Measurements from ENCODE around the gene RERE.

RERE gene

DNA sequence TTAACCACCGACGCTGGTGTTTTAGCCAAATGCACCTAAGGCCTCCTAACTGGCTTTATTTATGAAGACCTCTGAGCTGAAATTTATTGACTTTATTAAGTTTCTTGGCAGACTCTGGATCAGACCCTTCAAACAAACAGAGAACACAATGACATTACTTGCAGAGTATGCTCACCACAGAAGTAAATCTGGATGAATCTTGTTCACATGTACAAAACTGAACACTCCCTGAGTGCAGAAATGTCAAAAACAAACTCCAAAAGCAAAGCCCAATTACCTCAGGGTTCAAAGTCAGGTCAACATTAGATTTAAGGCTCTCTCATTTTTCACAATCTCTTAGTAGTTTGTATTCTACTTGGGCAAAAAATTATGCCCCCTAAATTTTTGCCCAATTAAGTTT, 280.9 kb downstream of the RERE start:
- H3K9me3 ChIP-seq (ENCODE audit: control insufficient read depth in 2 of 2, low read length in 2 of 2): no peaks in the 10 kb centered on the region
- no peaks in the 10 kb centered on the region for H3K27me3 ChIP-seq (ENCODE audit: control insufficient read depth in 2 of 2, insufficient read depth in 2 of 2, low read length in 2 of 2)
- no peak overlapping the region for H3K4me3 ChIP-seq (ENCODE audit: low read length in 2 of 2)
- no peak overlapping the region for H3K27ac ChIP-seq (ENCODE audit: low read depth in 2 of 2, low read length in 2 of 2)
- no peaks in the 10 kb centered on the region for H3K36me3 ChIP-seq (ENCODE audit: control insufficient read depth in 2 of 2, insufficient read depth in 2 of 2, low read length in 2 of 2)
- H3K4me1 ChIP-seq (ENCODE audit: control insufficient read depth in 2 of 2, insufficient read depth in 2 of 2, low read length in 2 of 2): peaks cover 0 to 6% of the 10 kb centered on the region in 2 donors
- no peak overlapping the region for H3K9ac ChIP-seq (ENCODE audit: low read depth in 1 of 2, low read length in 2 of 2)

DNA sequence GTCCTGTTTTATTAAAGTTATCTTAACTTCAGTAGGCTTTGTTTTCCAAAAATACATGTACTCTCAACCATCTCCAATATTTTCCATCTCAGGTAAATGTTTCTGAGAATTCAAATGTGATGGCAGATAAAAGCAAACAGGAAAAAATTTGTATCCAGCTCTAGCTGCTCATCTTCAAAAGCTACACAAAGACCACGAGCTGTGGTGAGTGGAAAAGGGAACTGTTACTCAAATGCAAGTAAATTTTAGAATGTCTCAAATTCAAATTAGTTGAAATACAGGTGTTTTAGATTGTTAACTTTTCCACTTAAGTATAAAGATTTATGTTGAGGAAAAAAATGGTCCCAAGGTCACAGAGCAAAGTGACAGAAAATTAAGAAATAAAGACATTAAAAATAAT, 283.5 kb downstream of the RERE start:
- Histone ChIP-seq H3K9ac (ENCODE audit: low read depth in 1 of 2, low read length in 2 of 2) (no peak overlapping the region), H3K27ac (ENCODE audit: low read depth in 2 of 2, low read length in 2 of 2) (no peak overlapping the region), H3K27me3 (ENCODE audit: control insufficient read depth in 2 of 2, insufficient read depth in 2 of 2, low read length in 2 of 2) (no peaks in the 10 kb centered on the region), H3K9me3 (ENCODE audit: control insufficient read depth in 2 of 2, low read length in 2 of 2) (no peaks in the 10 kb centered on the region), H3K4me1 (ENCODE audit: control insufficient read depth in 2 of 2, insufficient read depth in 2 of 2, low read length in 2 of 2) (peaks cover 0 to 6% of the 10 kb centered on the region in 2 donors), H3K36me3 (ENCODE audit: control insufficient read depth in 2 of 2, insufficient read depth in 2 of 2, low read length in 2 of 2) (no peaks in the 10 kb centered on the region), H3K4me3 (ENCODE audit: low read length in 2 of 2) (no peak overlapping the region)

- H3K36me3 ChIP-seq (ENCODE audit: control insufficient read depth in 2 of 2, insufficient read depth in 2 of 2, low read length in 2 of 2): no peaks in the 10 kb centered on the region
- no peak overlapping the region for H3K9ac ChIP-seq (ENCODE audit: low read depth in 1 of 2, low read length in 2 of 2)
- peaks cover 0 to 6% of the 10 kb centered on the region in 2 donors for H3K4me1 ChIP-seq (ENCODE audit: control insufficient read depth in 2 of 2, insufficient read depth in 2 of 2, low read length in 2 of 2)
Measured at GRCh38 chr1:8533124-8533523, 284.3 kb downstream of the RERE start.

GRCh38 chr1:8529901-8530300, 287.5 kb downstream of the RERE start:
- Histone ChIP-seq H3K9me3 (ENCODE audit: control insufficient read depth in 2 of 2, low read length in 2 of 2) (no peaks in the 10 kb centered on the region), H3K4me3 (ENCODE audit: low read length in 2 of 2) (no peak overlapping the region), H3K27me3 (ENCODE audit: control insufficient read depth in 2 of 2, insufficient read depth in 2 of 2, low read length in 2 of 2) (no peaks in the 10 kb centered on the region), H3K36me3 (ENCODE audit: control insufficient read depth in 2 of 2, insufficient read depth in 2 of 2, low read length in 2 of 2) (no peaks in the 10 kb centered on the region), H3K27ac (ENCODE audit: low read depth in 2 of 2, low read length in 2 of 2) (no peak overlapping the region), H3K4me1 (ENCODE audit: control insufficient read depth in 2 of 2, insufficient read depth in 2 of 2, low read length in 2 of 2) (peaks cover 0 to 16% of the 10 kb centered on the region in 2 donors), H3K9ac (ENCODE audit: low read depth in 1 of 2, low read length in 2 of 2) (no peak overlapping the region)

More at GRCh38 chr1:8533124-8533523, 284.3 kb downstream of the RERE start:
- Histone ChIP-seq H3K27me3 (ENCODE audit: control insufficient read depth in 2 of 2, insufficient read depth in 2 of 2, low read length in 2 of 2) (no peaks in the 10 kb centered on the region), H3K27ac (ENCODE audit: low read depth in 2 of 2, low read length in 2 of 2) (no peak overlapping the region), H3K9me3 (ENCODE audit: control insufficient read depth in 2 of 2, low read length in 2 of 2) (no peaks in the 10 kb centered on the region), H3K4me3 (ENCODE audit: low read length in 2 of 2) (no peak overlapping the region)

- Histone ChIP-seq H3K9ac (ENCODE audit: low read depth in 1 of 2, low read length in 2 of 2) (no peak overlapping the region), H3K4me3 (ENCODE audit: low read length in 2 of 2) (no peak overlapping the region), H3K27ac (ENCODE audit: low read depth in 2 of 2, low read length in 2 of 2) (no peak overlapping the region), H3K36me3 (ENCODE audit: control insufficient read depth in 2 of 2, insufficient read depth in 2 of 2, low read length in 2 of 2) (no peaks in the 10 kb centered on the region), H3K4me1 (ENCODE audit: control insufficient read depth in 2 of 2, insufficient read depth in 2 of 2, low read length in 2 of 2) (peaks cover 7 to 15% of the 10 kb centered on the region in 2 donors), H3K27me3 (ENCODE audit: control insufficient read depth in 2 of 2, insufficient read depth in 2 of 2, low read length in 2 of 2) (no peaks in the 10 kb centered on the region), H3K9me3 (ENCODE audit: control insufficient read depth in 2 of 2, low read length in 2 of 2) (no peaks in the 10 kb centered on the region)
Measured at GRCh38 chr1:8527941-8528340, 289.5 kb downstream of the RERE start.

- H3K4me1 ChIP-seq (ENCODE audit: control insufficient read depth in 2 of 2, insufficient read depth in 2 of 2, low read length in 2 of 2): peaks cover 7 to 14% of the 10 kb centered on the region in 2 donors
- H3K9me3 ChIP-seq (ENCODE audit: control insufficient read depth in 2 of 2, low read length in 2 of 2): no peaks in the 10 kb centered on the region
- H3K4me3 ChIP-seq (ENCODE audit: low read length in 2 of 2): peak overlapping the region; percentile 66 to 82
- peak overlapping the region; percentile 75 to 80 for H3K27ac ChIP-seq (ENCODE audit: low read depth in 2 of 2, low read length in 2 of 2)
- H3K36me3 ChIP-seq (ENCODE audit: control insufficient read depth in 2 of 2, insufficient read depth in 2 of 2, low read length in 2 of 2): no peaks in the 10 kb centered on the region
- H3K27me3 ChIP-seq (ENCODE audit: control insufficient read depth in 2 of 2, insufficient read depth in 2 of 2, low read length in 2 of 2): no peaks in the 10 kb centered on the region
- peak overlapping the region; percentile 68 to 69 for H3K9ac ChIP-seq (ENCODE audit: low read depth in 1 of 2, low read length in 2 of 2)
Measured at GRCh38 chr1:8525558-8526275, 291.7 kb downstream of the RERE start.

GRCh38 chr1:8525216-8525557, 292.3 kb downstream of the RERE start:
- Histone ChIP-seq H3K9me3 (ENCODE audit: control insufficient read depth in 2 of 2, low read length in 2 of 2) (no peaks in the 10 kb centered on the region), H3K27me3 (ENCODE audit: control insufficient read depth in 2 of 2, insufficient read depth in 2 of 2, low read length in 2 of 2) (no peaks in the 10 kb centered on the region), H3K36me3 (ENCODE audit: control insufficient read depth in 2 of 2, insufficient read depth in 2 of 2, low read length in 2 of 2) (no peaks in the 10 kb centered on the region), H3K27ac (ENCODE audit: low read depth in 2 of 2, low read length in 2 of 2) (peak overlapping the region; percentile 75 to 80), H3K9ac (ENCODE audit: low read depth in 1 of 2, low read length in 2 of 2) (peak overlapping the region; percentile 68 to 69), H3K4me1 (ENCODE audit: control insufficient read depth in 2 of 2, insufficient read depth in 2 of 2, low read length in 2 of 2) (peaks cover 7 to 14% of the 10 kb centered on the region in 2 donors), H3K4me3 (ENCODE audit: low read length in 2 of 2) (peak overlapping the region; percentile 66 to 82)

- peaks cover 7 to 14% of the 10 kb centered on the region in 2 donors for H3K4me1 ChIP-seq (ENCODE audit: control insufficient read depth in 2 of 2, insufficient read depth in 2 of 2, low read length in 2 of 2)
Measured at GRCh38 chr1:8524627-8525157, 292.7 kb downstream of the RERE start.

DNA sequence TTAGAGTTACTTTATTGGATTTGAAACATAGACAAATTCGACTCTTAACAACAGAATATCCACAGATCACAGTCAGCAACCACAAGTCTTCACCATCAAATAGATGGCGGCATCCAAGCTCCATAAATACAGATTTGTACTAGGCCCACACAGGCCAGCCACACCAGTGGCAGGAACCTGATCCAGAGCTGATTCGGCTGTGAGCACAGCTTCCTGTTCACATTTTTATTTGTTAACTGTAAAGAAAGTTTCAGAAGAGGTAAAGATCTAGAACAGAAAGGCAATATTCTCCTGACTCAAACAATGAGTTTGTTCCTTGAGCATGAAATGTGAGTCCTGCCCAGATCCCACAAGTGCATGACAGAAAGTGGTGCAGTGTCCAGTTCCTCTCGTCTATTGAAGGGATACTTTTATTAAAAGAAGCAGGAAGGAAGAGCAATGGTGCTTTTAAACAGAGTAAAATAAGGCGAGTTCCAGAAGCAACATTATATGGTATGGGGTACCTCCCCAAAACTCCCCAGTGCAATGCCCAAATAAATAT, 293.7 kb downstream of the RERE start:
- Histone ChIP-seq H3K4me1 (ENCODE audit: control insufficient read depth in 2 of 2, insufficient read depth in 2 of 2, low read length in 2 of 2) (peaks cover 7 to 14% of the 10 kb centered on the region in 2 donors), H3K27ac (ENCODE audit: low read depth in 2 of 2, low read length in 2 of 2) (no peak overlapping the region), H3K27me3 (ENCODE audit: control insufficient read depth in 2 of 2, insufficient read depth in 2 of 2, low read length in 2 of 2) (no peaks in the 10 kb centered on the region), H3K36me3 (ENCODE audit: control insufficient read depth in 2 of 2, insufficient read depth in 2 of 2, low read length in 2 of 2) (no peaks in the 10 kb centered on the region), H3K4me3 (ENCODE audit: low read length in 2 of 2) (no peak overlapping the region), H3K9me3 (ENCODE audit: control insufficient read depth in 2 of 2, low read length in 2 of 2) (no peaks in the 10 kb centered on the region), H3K9ac (ENCODE audit: low read depth in 1 of 2, low read length in 2 of 2) (no peak overlapping the region)

More at GRCh38 chr1:8524627-8525157, 292.7 kb downstream of the RERE start:
- H3K27me3 ChIP-seq (ENCODE audit: control insufficient read depth in 2 of 2, insufficient read depth in 2 of 2, low read length in 2 of 2): no peaks in the 10 kb centered on the region
- no peaks in the 10 kb centered on the region for H3K9me3 ChIP-seq (ENCODE audit: control insufficient read depth in 2 of 2, low read length in 2 of 2)
- H3K36me3 ChIP-seq (ENCODE audit: control insufficient read depth in 2 of 2, insufficient read depth in 2 of 2, low read length in 2 of 2): no peaks in the 10 kb centered on the region
- no peak overlapping the region for H3K9ac ChIP-seq (ENCODE audit: low read depth in 1 of 2, low read length in 2 of 2)
- peak overlapping the region; percentile 75 to 80 for H3K27ac ChIP-seq (ENCODE audit: low read depth in 2 of 2, low read length in 2 of 2)
- peak overlapping the region in 1 of 2 donors; percentile 82 for H3K4me3 ChIP-seq (ENCODE audit: low read length in 2 of 2)

DNA sequence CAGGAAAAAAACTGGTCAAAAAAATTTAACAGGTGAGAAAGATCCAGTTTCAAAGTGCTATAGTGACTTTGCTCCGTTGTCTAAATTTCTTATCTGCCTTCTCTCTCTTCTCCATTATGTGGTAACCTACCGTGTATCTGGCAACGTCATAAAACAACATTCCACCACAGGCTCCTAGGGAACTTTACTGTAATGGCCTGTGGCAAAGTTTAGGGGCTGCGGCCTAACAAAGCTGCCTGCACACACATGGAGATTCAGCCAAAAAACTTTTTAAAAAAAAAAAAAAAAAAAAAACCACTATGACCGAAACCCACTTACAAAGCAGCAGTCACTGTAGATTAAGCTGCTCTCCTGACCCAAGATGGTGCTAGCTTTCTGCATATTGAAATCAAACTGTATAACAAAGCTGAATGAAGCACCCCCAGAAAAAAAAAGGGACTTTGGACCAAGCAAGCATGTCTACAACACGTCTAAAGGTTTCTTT, 296.9 kb downstream of the RERE start:
- H3K36me3 ChIP-seq (ENCODE audit: control insufficient read depth in 2 of 2, insufficient read depth in 2 of 2, low read length in 2 of 2): no peaks in the 10 kb centered on the region
- H3K4me1 ChIP-seq (ENCODE audit: control insufficient read depth in 2 of 2, insufficient read depth in 2 of 2, low read length in 2 of 2): peaks cover 7 to 11% of the 10 kb centered on the region in 2 donors

More for the DNA sequence above, 296.9 kb downstream of the RERE start:
- H3K27me3 ChIP-seq (ENCODE audit: control insufficient read depth in 2 of 2, insufficient read depth in 2 of 2, low read length in 2 of 2): no peaks in the 10 kb centered on the region
- no peak overlapping the region for H3K4me3 ChIP-seq (ENCODE audit: low read length in 2 of 2)
- H3K9me3 ChIP-seq (ENCODE audit: control insufficient read depth in 2 of 2, low read length in 2 of 2): no peaks in the 10 kb centered on the region
- no peak overlapping the region for H3K9ac ChIP-seq (ENCODE audit: low read depth in 1 of 2, low read length in 2 of 2)
- no peak overlapping the region for H3K27ac ChIP-seq (ENCODE audit: low read depth in 2 of 2, low read length in 2 of 2)
